Middle frontal gyrus (tissue), 1 donor: ENCODE data around the gene SF3B6.
"Not testable (repeated sequence)": the region's sequence is repeated elsewhere in the genome, so short reads cannot be mapped to it uniquely, and the experiment has no call there.

Experiments
- DNase-seq: peaks from one replicate; pipeline ENCODE4 v3.0.0-alpha.2; 2015; ENCODE audit warnings: low spot score; ENCODE audit errors: extremely low spot score

The SF3B6 gene

DNA sequence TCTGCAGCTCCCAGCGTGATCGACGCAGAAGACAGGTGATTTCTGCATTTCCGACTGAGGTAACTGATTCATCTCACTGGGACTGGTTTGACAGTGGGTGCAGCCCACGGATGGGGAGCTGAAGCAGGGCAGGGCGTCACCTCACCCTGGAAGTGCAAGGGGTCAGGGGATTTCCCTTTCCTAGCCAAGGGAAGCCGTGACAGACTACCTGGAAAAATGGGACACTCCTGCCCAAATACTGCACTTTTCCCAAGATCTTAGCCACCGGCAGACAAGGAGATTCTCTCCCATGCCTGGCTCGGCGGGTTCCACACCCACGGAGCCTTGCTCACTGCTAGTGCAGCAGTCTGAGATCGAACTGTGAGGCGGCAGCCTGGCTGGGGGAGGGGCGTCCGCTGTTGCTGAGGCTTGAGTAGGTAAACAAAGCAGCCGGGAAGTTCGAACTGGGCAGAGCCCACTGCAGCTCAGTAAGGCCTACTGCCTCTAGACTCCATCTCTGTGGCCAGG lies 19.1 kb upstream of the SF3B6 start:
- DNase-seq: not testable (repeated sequence)

DNA sequence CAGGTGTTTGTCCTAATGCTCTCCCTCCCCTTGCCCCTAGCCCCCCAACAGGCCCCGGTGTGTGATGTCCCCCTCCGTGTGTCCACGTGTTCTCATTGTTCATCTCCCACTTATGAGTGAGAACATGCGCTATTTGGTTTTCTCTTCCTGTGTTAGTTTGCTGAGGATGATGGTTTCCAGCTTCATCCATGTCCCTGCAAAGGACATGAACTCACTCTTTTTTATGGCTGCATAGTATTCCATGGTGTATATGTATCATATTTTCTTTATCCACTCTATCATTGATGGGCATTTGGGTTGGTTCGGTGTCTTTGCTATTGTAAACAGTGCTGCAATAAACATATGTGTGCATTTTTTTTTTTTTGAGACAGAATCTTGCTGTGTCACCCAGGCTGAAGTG lies 17.1 kb upstream of the SF3B6 start:
- not testable (repeated sequence) for DNase-seq

DNA sequence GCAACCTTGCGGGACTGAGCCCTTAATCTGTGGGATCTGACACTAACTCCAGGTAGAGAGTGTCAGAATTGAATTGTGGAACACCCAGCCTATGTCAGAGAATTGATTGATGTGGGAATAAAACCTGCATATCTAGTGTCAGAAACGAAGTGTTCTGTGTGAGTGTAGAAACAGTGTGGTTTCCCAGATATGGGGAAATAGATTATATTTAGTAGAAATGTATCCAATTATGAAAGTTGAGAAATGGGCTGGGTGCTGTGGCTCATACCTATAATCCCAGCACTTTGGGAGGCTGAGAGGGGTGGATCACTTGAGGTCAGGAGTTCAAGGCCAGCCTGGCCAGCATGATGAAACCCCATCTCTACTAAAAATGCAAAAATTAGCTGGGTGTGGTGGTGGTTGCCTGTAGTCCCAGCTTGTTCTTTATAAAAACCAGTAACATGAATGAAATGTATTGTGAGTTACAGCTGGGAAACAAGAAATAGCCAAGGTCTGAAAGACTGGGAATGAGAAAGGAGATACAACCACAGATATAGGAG lies 12.8 kb upstream of the SF3B6 start:
- no peak for DNase-seq

DNA sequence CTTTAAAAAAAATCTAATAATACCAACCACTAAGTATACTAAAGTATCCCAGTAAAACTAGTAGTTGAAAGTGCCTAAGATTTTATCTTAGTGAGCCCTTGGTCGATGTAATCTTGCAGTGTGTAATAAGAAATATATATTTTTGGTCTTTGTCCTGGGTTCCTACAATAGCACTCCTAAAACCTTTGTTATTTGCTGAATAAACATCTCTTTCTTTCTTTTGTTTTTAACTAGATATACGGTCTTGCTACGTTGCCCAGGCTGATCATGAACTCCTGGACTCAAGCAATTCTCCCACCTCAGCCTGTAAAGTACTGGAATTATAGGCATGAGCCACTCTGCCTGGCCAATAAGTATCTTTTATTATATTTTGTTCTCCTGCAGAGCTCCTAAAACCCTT lies 10.9 kb upstream of the SF3B6 start:
- DNase-seq: no peak

DNA sequence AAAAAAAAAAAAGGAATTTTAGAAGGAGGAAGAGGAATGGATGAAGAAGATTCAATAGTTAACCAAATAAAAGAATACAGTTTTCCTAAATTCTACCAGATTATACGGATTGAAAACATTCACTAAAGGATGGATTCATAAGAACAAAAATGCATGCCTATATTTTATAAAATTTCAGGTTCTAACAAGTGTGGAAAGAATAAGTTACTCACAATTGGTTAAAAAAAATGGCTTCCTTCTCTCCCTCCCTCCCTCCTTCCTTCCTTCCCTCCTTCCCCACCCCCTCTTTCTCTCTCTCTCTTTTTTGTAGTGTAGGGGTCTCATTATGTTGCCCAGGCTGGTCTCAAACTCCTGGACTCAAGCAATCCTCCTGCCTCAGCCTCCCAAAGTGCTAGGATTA lies 10.1 kb upstream of the SF3B6 start:
- DNase-seq: no peak

DNA sequence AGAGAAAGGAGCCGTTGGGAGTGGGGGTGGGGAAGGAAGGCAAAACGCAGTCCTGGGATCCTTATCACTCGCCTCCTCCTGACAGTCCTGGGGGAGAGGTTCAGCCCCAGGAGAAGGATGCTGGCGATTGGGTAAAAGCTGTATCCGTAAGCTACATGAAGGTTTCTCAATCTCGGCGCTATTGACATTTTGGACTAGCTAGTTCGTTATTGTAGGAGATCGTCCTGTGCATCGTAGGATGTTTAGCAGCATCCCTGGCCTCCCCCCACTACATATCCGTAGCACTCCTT lies 9.0 kb upstream of the SF3B6 start:
- no peak for DNase-seq

DNA sequence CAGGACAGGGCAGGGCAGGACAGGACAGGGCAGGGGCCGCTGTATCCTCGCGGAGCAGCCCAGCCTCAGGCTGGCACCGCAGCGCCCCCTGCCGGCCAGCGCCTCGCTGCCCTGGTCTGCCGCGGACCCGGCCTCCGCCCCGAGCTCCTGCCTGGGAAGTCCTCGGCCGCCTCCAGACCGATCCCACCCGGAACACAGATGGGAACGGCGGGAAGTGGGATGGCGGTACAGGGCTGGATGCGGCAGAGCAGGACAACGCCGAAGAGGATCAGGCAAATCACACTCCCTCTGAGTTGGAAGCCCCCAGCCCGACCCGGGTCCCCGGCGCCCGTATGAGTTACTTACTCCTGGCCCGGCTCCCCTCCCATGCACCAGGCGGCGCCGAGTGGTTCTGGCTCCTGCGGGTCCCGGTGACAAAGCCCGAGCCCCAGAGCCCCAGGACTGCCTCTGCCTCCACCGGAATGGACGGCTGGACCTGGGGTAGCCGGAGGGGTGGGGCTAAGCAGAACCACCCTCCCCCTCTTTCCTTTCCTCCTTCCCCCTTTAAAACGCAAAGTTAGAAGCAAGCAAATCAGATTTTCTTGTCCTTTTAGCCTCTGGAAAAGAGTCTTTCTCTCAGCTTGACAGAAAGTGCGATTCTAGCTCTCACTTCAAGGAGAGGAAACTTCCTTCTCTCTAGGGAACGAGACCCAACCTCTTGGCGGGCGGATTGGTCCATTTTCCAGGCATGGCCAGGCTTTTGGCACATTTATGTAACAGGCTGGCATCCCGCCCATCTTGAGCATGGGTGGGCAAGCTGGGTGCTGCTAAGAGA lies 8.5 kb upstream of the SF3B6 start, which contains the start of gene TP53I3:
Gene TP53I3 (minus strand): TSS at position 449 of the 814 bp plus-strand sequence. CDS start 508 bp downstream, outside the sequence.
- DNase-seq: peak; percentile 57

DNA sequence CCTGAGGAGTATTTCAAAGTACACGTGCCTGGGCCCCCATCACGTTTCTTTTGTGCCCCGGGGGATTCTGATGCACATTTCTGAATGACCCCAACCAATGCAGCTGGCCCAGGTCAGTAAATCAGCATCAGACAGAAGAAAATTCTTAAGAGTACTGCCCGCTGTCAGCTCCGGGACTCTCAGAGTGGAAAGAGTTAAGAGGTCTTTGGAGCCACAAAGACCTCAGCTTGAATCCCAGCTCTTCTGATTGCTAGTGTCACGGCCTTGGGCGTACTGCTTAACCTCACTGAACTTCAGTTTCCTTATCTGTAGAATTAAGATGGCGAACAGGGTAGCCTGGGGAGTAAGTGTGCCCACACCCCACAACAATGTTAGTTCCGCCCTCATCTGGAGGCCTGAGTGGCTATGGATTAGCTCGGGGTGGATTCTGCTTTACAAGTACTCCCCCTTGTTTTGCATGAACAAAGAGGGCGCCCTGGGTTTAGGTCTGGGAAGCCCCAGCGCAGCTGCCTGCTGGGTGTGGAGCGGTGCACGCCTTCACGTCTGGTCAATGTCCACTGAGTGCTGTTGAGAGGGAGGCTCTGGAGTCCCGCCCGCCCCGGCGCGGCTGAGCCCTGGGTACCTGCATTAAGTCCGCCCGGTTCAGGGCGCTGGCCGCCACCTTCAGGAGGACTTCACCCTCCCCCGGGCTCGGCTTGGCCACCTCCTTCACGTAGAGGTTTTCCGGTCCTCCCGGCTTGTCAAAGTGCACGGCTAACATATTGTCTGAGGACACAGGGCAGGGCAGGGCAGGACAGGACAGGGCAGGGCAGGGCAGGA lies 7.7 kb upstream of the SF3B6 start:
- no peak for DNase-seq

DNA sequence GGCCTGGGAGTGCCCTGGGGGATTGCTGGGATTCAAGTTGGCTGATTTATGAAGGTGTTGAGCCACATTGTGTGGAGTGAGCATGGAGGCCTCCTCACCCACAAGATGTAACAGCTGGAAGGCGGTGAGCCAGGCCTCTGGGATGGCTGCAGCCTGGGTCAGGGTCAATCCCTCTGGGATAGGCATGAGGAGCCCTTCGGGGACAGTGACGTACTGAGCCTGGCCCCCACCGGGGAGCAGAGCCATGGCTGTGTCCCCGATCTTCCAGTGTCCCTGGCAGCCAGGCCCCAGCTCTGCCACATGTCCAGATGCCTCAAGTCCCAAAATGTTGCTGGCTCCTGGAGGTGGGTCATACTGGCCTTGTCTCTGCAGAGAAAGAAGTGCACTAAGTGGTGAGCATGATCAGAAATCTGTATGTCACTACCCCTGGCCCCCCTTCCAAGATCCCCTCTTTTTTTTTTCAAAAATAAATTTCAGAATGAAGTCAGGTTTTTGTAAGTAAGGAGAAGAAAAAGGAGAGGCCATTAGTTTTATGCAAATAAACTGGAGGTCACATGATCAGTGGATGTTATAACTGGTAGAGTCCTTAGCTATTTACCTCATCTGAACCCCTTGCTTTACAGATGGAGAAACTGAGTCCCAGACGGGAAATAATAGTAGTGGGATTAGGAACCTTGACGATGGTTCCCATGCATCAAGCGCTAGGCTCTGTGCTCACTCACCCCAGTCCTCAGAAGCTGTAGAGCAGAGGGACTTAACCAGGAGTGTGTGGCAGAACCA lies 6.9 kb upstream of the SF3B6 start:
- no peak for DNase-seq

DNA sequence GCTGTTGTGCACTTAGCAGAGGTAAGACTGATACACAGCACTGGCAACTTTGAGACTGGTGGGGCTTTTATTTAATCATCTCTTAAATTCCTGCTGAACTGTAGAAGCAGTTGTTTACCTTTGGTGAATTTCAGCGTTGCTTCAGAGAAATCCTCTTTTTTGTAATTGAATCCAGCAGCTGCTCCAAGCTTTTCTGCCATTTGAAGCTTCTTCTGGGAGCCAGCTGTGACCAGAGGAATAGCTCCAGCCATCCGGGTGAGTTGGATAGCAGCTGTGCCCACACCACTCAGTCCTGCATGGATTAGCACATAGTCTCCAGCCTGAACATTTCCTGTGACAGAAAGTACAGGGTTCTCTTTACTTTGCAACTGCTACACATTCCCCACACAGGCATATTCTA lies 4.6 kb upstream of the SF3B6 start:
- DNase-seq: no peak

DNA sequence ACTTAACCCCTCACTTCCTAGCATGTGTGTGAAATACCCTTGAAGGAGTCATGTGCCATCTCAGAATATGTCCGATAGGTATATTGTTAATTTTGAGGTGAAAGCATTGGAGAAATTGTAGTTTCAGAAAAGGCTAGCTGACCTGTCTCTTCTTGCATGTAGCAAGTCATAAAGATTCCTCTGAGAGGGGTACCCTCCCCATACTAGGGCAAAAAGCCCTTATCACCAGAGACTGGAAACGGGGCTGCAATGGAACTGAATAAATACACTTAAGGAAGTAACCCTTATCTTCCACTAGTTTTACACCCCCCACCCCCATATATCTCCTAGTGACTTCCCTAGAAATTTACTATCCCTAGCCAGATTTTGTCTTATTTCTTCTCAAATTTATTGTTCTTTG lies 1.8 kb upstream of the SF3B6 start:
- DNase-seq: no peak

DNA sequence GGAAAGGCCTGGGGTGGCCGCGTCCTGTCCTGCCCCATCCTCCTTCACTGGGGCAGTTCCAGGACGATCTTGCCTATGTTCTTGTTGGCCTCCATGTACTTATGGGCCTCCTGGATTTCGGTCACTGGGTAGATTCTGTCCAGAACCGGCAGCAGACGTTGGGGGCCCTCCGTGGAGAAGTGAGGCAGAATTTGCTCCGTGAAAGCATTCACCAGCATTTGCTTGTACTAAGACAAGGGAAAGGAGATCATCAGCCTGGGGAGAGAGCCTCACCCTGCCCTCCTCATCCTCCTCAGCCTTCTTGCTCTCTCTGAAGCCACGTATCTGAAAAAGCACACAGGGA lies 1.4 kb upstream of the SF3B6 start:
- DNase-seq: no peak

DNA sequence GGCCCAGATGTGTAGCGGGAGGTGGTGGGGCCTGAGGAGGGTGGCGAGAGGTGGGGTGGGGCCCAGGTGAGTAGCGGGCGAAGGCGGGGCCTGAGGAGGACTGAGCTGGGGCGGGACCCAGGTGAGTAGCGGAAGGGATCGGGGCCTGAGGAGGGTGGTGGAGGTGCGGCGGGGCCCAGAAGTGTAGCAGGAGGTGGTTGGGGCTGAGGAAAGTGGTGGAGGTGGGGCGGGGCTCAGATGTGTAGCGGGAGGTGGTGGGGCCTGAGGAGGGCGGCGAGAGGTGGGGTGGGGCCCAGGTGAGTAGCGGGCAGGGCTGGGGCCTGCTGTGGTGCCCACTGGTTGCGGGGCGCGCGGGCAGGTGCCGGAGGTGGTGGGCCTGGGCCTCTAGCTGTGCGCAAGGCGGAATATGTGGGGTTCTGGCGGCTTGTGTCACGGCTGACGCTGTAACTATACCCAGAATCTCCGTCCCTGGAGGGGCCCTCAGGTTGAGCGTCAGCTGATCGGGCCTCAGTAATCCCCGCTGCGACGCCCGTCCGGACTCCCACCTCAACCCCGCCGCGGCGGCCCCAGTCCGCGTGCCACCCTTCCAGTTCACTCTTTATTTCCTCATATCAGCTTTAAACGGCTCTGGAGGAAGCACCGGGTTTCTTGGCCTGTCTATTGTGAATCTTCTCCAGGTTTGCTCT lies 866 bp upstream of the SF3B6 start:
- DNase-seq: no peak

DNA sequence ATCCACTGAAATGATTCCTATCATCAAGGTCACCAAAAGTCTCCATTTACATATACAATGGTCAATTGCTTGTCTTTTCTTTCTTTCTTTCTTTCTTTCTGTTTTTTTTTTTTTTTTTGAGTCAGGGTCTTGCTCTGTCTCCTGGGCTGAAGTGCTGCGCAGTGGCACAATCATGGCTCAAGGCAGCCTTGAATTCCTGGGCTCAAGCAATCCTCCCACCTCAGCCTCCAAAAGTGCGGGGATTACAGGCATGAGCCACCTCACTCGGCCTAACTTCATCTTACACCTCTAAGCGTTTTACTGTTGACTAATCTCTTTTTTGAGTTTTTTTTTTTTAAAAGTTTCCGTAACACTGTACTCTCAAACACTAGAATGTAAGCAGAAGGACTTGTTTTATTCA lies 867 bp downstream of the SF3B6 start:
- no peak for DNase-seq

DNA sequence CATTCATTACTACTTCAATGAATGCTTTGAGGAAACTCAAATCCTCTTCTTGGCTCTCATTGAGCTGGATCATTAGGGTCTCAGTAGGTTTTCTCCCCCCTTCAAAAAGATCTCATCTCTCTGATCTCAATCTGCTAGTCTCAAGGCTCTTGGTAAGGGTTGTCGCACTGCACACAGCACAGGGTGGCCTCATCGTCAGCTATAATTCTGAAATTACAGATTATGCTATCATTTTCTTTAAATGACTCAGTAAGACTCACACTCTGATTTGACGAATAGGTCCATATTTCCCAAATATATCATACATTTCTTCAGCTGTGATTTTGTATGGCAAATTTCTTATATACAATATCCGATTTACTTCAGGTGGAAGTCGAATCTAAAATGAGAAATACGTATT lies 2.3 kb downstream of the SF3B6 start:
- DNase-seq: no peak

DNA sequence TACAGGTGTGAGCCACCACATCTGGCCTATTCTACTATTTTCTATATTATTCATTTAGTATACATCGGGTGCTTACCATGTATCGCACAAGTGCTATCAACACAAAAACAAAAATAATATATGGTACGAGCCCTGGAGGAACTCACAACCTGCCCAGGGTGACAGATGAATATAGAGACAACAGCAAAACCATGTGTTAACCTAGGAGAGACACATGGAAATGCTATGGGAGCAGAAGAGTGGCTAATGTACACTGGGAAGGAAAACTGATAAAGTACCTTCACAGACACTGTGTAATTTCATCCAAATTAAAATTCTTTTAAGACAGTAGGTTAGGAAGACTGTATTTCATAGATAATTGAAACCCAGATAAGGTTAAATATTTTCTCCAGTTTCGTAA lies 3.9 kb downstream of the SF3B6 start:
- no peak for DNase-seq

DNA sequence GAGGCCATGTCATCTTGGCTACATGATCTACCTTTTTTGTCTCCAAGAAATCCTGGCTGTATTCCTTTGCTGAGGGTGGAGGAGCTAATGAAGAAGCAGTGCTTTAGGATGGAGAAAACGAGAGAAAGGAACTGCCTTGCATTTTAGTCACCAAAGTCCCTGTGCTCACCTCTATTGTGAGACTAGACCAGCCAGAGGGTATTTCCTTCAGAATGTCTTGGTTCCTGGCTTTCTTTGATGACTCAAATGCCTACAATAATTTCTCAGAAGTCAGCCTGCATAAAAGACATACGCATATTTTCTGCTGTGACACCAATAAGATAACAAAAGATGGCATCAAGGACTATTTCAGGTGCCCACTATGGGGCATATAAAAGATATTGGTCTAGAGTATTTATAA lies 10.8 kb downstream of the SF3B6 start:
- no peak for DNase-seq

DNA sequence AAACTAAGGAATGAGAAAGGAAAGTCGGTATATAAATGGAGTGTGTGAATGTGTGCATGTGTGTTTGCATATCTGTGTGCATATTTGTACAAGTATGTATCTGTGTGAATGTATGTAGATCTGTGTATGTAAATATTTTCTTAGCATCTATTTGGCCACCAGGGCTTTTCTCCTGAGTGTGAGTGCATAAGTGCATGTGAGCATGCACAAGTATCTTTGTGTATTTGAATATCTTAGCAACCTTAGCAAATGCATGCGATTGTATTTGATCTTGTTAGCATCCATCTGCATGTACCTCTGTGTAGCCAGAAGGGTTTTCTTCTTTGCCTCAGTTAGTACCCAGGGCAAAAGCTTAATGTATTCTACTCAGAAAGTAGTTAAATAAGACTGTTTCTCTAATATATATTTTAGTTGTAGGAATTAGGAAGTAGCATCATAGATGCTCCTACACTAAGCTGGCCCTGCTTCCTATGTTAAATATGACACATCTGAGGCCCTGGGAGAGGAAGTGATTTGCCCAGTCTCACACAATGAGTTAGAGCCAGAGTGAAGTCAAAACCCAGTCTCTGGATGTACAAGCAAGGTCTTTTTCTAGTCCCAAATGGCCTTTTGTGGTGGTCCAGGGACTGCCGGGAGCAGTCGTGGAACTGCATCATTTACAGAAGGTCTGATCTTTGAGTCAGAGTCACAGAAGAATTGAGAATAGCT lies 17.4 kb downstream of the SF3B6 start:
- DNase-seq: no peak

DNA sequence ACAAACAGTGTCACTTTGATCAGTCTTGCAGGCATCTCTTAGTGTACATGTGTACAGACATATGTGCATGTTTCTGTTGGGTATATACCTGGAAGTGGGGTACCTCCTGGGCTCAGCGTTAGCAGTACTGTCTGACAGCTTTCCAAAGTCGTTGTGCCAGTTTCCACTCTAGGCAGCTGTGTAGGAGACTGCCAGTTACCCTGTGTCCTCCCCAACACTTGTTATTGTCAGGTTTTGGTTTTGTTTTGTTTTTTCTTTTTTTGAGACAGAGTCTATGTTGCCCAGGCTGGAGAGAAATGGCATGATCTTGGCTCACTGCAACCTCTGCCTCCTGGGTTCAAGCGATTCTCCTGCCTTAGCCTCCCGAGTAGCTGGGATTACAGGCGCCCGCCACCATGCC lies 20.4 kb downstream of the SF3B6 start:
- DNase-seq: no peak

DNA sequence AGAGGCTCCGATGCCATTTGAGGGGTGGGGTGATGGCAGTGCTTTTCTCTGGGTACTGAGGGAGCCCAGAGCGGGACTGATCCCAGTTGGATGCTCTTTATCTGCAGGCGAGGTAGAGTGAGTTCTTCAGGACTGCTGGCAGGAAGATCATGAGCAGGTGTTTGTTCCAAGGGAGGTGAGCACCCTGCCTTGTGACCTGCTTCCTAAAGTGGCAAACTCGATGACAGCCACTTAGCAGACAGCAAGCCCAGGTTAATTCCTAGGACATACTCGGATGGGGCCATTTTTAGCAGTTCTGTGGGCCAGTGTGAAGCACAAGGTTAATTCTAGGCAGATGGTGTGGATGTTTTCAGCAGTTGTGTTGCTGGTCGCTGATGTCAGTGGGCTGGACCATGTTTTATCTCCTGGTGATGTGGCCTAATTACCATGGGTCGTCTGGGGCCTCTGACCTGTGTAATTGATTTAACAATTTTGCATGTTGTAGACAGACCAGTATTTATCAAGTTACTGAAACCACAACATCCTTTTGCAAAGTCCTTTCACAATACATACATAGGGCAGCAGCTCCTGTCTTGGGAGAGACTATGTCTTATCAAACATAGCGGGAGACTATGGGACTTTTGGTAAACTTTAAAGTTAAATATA lies 21.6 kb downstream of the SF3B6 start:
- no peak for DNase-seq
